Activated naive CD8-positive, alpha-beta T cell (primary cell): ENCODE measurements around the gene RESF1.
"Not testable (repeated sequence)": the region's sequence is repeated elsewhere in the genome, so short reads cannot be mapped to it uniquely, and the experiment has no call there.

Source experiments
- H3K27ac Mint-ChIP-seq: one replicate; pipeline ENCODE4 v1.8.0; 2021; ENCODE audit warnings: mixed read lengths
- H3K27me3 Mint-ChIP-seq: one replicate; pipeline ENCODE4 v1.8.0; 2021; ENCODE audit warnings: mixed read lengths
- H3K36me3 Mint-ChIP-seq: one replicate; pipeline ENCODE4 v1.8.0; 2021; ENCODE audit warnings: mixed read lengths
- H3K4me1 Mint-ChIP-seq: one replicate; pipeline ENCODE4 v1.8.0; 2021; ENCODE audit warnings: low read depth, mixed read lengths
- H3K4me3 Mint-ChIP-seq: one replicate; pipeline ENCODE4 v1.8.0; 2021; ENCODE audit warnings: mild to moderate bottlenecking, mixed read lengths
- H3K9me3 Mint-ChIP-seq: one replicate; pipeline ENCODE4 v1.8.0; 2021; ENCODE audit warnings: low read depth, mixed read lengths

RESF1 gene, protein sequence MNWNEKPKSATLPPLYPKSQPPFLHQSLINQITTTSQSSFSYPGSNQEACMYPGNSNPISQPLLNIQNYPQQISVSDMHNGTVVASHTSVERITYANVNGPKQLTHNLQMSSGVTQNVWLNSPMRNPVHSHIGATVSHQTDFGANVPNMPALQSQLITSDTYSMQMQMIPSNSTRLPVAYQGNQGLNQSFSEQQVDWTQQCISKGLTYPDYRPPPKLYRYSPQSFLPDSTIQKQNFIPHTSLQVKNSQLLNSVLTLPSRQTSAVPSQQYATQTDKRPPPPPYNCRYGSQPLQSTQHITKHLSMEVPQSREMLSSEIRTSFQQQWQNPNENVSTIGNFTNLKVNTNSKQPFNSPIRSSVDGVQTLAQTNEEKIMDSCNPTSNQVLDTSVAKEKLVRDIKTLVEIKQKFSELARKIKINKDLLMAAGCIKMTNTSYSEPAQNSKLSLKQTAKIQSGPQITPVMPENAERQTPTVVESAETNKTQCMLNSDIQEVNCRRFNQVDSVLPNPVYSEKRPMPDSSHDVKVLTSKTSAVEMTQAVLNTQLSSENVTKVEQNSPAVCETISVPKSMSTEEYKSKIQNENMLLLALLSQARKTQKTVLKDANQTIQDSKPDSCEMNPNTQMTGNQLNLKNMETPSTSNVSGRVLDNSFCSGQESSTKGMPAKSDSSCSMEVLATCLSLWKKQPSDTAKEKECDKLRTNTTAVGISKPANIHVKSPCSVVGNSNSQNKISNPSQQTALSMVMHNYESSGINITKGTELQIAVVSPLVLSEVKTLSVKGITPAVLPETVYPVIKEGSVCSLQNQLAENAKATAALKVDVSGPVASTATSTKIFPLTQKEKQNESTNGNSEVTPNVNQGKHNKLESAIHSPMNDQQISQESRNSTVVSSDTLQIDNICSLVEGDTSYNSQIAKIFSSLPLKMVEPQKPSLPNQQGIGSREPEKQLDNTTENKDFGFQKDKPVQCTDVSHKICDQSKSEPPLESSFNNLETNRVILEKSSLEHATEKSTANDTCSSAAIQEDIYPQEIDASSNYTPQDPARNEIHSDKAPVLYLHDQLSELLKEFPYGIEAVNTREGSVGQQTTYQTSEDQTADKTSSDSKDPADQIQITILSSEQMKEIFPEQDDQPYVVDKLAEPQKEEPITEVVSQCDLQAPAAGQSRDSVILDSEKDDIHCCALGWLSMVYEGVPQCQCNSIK (N-terminal part only)

GRCh38 chr12:31959161-31959700 lies at the start of gene RESF1:
Gene RESF1, plus strand, starts transcription at chr12:31959415. Its CDS starts 21,541 bp downstream, at chr12:31980956.
- peaks cover 27% of the 10 kb centered on the region for H3K36me3 Mint-ChIP-seq
- H3K4me1 Mint-ChIP-seq: peaks cover 74% of the 10 kb centered on the region
- peak within 1 kb of the TSS; percentile 98 for H3K27ac Mint-ChIP-seq
- peak within 1 kb of the TSS; percentile 95 for H3K4me3 Mint-ChIP-seq
- H3K27me3 Mint-ChIP-seq: no peaks in the 10 kb centered on the region
- peaks cover 1% of the 10 kb centered on the region for H3K9me3 Mint-ChIP-seq

DNA sequence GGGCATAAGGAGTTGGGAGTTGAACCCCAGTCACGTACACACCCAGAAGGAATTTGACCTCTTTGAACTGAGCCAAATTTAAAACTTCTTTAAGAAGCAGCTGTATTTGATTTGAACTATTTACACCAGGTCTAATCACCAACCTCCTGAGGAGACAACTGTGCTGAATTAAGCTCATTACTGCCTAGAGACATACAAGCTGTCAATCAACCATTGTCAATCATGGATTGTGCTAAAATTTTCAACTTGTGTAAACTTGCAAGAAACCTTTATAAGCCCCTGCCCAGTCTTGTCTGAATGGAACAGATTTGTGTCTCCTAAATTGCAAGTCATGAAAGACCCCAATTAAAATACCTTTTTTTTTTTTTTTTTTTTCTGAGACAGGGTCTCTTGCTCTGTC lies 44.3 kb upstream of the RESF1 start:
- no peak overlapping the region for H3K4me3 Mint-ChIP-seq
- peaks cover 4% of the 10 kb centered on the region for H3K9me3 Mint-ChIP-seq
- no peaks in the 10 kb centered on the region for H3K27me3 Mint-ChIP-seq
- peaks cover 7% of the 10 kb centered on the region for H3K36me3 Mint-ChIP-seq
- H3K4me1 Mint-ChIP-seq: peaks cover 1% of the 10 kb centered on the region
- no peak overlapping the region for H3K27ac Mint-ChIP-seq

GRCh38 chr12:31915446-31915845 lies 43.8 kb upstream of the RESF1 start:
- Mint-ChIP-seq H3K9me3 (peaks cover 3% of the 10 kb centered on the region), H3K4me3 (no peak overlapping the region), H3K27me3 (no peaks in the 10 kb centered on the region), H3K36me3 (peaks cover 7% of the 10 kb centered on the region), H3K27ac (no peak overlapping the region), H3K4me1 (peaks cover 1% of the 10 kb centered on the region)

DNA sequence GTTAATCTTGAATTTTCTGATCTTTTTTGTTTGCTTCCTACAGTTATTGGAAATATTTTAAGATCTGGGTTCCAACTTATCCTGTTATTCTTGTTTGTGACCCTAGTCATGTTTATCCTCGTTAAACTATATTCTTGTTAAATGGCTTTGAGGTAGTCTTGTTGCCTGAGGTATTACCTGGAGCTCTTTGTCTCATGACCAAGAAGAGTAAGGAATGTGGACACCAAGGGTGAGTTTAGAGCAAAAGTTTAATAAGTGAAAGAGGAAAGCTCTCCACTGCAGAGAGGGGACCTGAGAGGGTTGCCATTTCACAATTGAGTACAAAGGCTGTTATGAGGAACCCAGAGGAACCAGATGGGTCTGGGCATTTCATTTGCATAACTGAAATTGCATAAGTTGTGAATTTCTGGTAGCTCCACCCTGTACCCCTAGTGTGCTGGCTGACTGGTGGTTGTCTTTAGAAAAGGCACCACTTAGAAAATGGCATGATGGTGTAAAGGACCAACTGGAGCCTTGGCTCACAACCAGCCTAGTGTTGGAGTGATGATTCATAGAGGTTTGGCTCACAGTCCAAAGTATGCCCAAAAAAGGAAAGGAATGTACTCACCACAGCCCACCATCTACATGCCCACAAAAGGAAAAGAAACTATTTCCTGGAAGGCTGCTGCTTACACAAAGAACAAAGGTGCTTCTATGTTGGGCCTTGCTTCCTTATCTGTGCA lies 36.7 kb upstream of the RESF1 start:
- no peak overlapping the region for H3K27ac Mint-ChIP-seq

GRCh38 chr12:31923063-31923412 lies 36.2 kb upstream of the RESF1 start:
- H3K4me3 Mint-ChIP-seq: no peak overlapping the region
- H3K4me1 Mint-ChIP-seq: peaks cover 11% of the 10 kb centered on the region
- peaks cover 8% of the 10 kb centered on the region for H3K9me3 Mint-ChIP-seq
- peaks cover 10% of the 10 kb centered on the region for H3K36me3 Mint-ChIP-seq
- no peaks in the 10 kb centered on the region for H3K27me3 Mint-ChIP-seq
- peak overlapping the region; percentile 61 for H3K27ac Mint-ChIP-seq

More for the DNA sequence above, 36.7 kb upstream of the RESF1 start:
- H3K4me3 Mint-ChIP-seq: no peak overlapping the region
- H3K27me3 Mint-ChIP-seq: no peaks in the 10 kb centered on the region
- H3K9me3 Mint-ChIP-seq: peaks cover 8% of the 10 kb centered on the region
- H3K36me3 Mint-ChIP-seq: peaks cover 12% of the 10 kb centered on the region
- peaks cover 8% of the 10 kb centered on the region for H3K4me1 Mint-ChIP-seq

DNA sequence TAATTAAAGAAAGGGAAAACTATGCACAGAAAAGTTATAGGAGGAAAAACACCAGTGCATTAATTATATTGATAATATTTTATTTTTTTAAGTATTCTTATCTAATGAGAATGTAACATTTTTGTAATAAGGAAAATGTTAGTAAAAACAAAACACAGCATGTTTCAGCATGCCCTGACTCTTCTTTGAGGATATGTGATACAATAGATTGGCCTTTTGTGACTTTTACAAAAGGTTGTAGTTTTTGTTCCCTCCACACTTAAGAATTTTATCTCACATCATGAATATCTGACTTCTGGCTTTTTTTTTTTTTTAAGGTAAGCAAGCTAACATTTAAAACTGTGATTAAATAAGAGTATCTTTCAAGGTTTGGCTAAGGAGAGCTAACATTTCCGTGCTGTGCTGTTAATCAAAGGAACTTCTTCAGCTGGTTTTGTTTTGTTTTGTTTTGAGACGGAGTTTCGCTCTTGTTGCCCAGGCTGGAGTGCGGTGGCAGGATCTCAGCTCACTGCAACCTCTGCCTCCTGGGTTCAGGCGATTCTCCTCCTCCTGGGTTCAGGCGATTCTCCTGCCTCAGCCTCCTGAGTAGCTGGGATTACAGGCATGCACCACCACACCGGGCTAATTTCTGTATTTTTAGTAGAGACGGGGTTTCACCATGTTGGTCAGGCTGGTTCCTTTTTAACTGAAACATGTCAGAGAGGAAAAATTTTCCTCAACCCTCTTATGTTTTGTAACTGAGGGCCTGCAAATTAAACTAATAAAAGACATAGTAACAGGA lies 30.8 kb upstream of the RESF1 start:
- peak overlapping the region; percentile 84 for H3K4me3 Mint-ChIP-seq
- peaks cover 12% of the 10 kb centered on the region for H3K9me3 Mint-ChIP-seq
- H3K36me3 Mint-ChIP-seq: peaks cover 12% of the 10 kb centered on the region
- peaks cover 57% of the 10 kb centered on the region for H3K4me1 Mint-ChIP-seq
- H3K27ac Mint-ChIP-seq: peak overlapping the region; percentile 98
- H3K27me3 Mint-ChIP-seq: no peaks in the 10 kb centered on the region

DNA sequence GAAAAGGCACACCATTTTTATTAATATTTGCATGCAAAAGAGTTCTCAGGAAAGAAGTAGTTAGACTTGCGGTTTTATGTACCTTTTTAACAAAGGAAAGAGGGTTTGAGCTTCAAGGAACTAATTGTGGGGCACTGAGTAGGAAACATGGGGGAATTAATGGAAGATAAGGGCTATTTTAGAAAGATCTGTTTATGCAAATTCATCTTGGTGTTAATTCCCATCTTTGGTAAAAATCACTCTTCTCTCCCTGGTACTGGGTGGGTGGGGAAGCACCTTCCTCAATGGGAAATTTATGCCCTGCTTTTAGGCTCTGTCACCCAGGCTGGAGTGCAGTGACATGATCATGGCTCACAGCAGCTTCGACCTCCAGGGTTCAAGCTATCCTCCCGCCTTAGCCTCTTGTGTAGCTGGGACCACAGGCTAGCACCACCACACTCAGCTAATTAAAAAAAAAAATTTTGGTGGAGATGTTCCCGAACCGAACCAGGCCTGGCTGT lies 30.1 kb upstream of the RESF1 start:
- peaks cover 13% of the 10 kb centered on the region for H3K36me3 Mint-ChIP-seq
- peaks cover 11% of the 10 kb centered on the region for H3K9me3 Mint-ChIP-seq
- no peaks in the 10 kb centered on the region for H3K27me3 Mint-ChIP-seq
- peak overlapping the region; percentile 98 for H3K27ac Mint-ChIP-seq
- H3K4me3 Mint-ChIP-seq: peak overlapping the region; percentile 84
- peaks cover 61% of the 10 kb centered on the region for H3K4me1 Mint-ChIP-seq

DNA sequence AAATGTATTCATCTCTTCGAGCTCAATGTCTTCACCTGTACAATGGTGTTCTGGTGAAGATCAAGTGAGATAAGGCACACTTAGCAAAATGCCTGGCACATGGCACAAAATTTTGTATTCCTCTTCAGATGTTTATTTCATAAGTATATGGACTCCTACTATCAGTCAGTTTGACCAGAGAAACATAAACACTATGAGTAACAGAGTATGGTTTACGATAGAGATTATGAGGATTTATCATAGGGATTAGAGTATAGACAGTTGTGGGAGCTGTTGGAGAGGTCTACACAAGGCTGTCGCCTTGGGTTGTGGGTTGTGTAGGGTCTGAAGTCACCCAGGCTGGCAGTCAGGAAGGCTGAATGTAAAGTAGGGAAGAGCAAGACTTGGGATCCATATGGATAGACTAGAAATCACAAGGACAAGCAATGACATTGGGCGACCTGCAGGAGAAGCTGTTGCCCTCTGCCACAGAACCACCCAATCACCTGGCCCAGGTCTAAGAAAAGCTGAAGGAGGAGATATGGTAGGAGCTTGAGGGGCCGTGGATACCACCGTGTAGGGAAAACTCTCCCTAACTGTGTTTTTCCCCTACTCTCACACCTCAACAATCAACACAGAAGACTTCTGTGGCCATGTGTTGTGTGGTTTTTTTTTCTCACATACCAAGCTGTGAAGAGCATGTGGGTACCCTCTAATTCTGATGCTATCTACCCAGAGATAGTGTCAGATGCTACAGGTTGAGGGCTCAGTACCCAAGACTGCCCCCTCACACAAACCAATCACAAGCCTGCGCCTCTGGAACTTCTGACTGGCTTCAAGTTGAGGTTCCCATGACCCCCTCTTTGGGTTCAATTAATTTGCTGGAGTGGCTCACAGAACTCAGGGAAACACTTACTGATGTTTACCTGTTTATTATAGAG lies 27.2 kb upstream of the RESF1 start:
- H3K27me3 Mint-ChIP-seq: no peaks in the 10 kb centered on the region
- H3K4me1 Mint-ChIP-seq: peaks cover 62% of the 10 kb centered on the region
- peak overlapping the region; percentile 24 for H3K4me3 Mint-ChIP-seq
- peaks cover 19% of the 10 kb centered on the region for H3K36me3 Mint-ChIP-seq
- peaks cover 11% of the 10 kb centered on the region for H3K9me3 Mint-ChIP-seq
- peak overlapping the region; percentile 70 for H3K27ac Mint-ChIP-seq

DNA sequence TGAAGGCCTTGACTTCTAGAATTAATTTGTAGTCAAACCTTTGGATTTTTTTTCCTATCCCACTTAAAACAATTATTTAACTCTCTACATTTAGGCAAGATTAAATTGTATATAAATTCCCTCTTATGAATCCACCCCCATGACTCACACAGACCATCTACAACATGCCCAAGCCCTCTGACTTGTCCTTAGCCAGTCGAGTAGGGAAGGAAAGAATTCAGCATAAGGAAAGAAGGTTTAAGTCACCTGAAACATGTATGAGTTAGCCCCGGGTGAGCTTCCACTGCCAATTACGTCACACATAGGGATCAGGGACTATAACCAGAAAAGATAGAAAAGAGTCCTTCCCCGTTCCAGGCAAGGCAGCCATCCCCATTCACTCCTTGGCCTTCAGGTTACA lies 14.9 kb upstream of the RESF1 start:
- H3K27ac Mint-ChIP-seq: no peak overlapping the region
- H3K4me1 Mint-ChIP-seq: no peaks in the 10 kb centered on the region
- H3K36me3 Mint-ChIP-seq: peaks cover 27% of the 10 kb centered on the region
- peaks cover 13% of the 10 kb centered on the region for H3K9me3 Mint-ChIP-seq
- no peaks in the 10 kb centered on the region for H3K27me3 Mint-ChIP-seq
- H3K4me3 Mint-ChIP-seq: no peak overlapping the region

GRCh38 chr12:31947971-31948370 lies 11.2 kb upstream of the RESF1 start:
- H3K4me1 Mint-ChIP-seq: peaks cover 17% of the 10 kb centered on the region
- H3K27me3 Mint-ChIP-seq: no peaks in the 10 kb centered on the region
- peaks cover 15% of the 10 kb centered on the region for H3K9me3 Mint-ChIP-seq
- H3K4me3 Mint-ChIP-seq: no peak overlapping the region
- peaks cover 25% of the 10 kb centered on the region for H3K36me3 Mint-ChIP-seq
- H3K27ac Mint-ChIP-seq: no peak overlapping the region

GRCh38 chr12:31948697-31949359 lies 10.4 kb upstream of the RESF1 start:
- not testable (repeated sequence) for H3K27me3 Mint-ChIP-seq, H3K4me3 Mint-ChIP-seq
- H3K4me1 Mint-ChIP-seq: peaks cover 23% of the 10 kb centered on the region
- peaks cover 23% of the 10 kb centered on the region for H3K36me3 Mint-ChIP-seq
- peak overlapping the region; percentile 46 for H3K27ac Mint-ChIP-seq
- peaks cover 15% of the 10 kb centered on the region for H3K9me3 Mint-ChIP-seq

DNA sequence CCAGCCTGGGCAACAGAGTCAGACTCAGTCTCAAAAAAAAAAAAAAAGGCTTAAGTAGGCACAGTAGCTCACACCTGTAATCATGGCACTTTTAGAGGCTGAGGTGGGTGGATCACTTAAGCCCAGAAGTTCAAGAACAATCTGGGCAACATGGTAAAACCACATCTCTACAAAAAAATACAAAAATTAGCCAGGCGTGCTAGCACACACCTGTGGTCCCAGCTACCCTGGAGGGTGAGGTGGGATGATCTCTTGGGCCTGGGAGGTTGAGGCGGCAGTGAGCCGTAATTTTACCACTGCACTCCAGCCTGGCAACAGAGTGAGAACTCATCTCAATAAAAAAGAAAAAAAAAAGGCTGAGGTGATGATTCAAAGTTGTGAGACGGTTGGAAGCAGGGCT lies 9.1 kb upstream of the RESF1 start:
- Mint-ChIP-seq H3K4me3 (no peak overlapping the region), H3K27ac (peak overlapping the region; percentile 13), H3K9me3 (peaks cover 11% of the 10 kb centered on the region), H3K27me3 (no peaks in the 10 kb centered on the region), H3K36me3 (peaks cover 19% of the 10 kb centered on the region), H3K4me1 (peaks cover 32% of the 10 kb centered on the region)
